SK-N-SH treated with all-trans-retinoic acid at 6 μM for 48 hours (cell line): ENCODE measurements around the gene USP26.

Source experiments
- ATAC-seq: fragments of 200-7000 bp; cut with Tn5 transposase; 3 replicates; pipeline ENCODE4 v1.9.1; 2020; ENCODE audit warnings: mild to moderate bottlenecking, moderate library complexity
- ARNTL ChIP-seq: fragments of 450-650 bp; formaldehyde crosslinking; IDR thresholded peaks from 2 replicates; pipeline ENCODE4 v1.5.0; 2020; ENCODE audit warnings: low read depth, mild to moderate bottlenecking, moderate library complexity, borderline replicate concordance
- BACH2 ChIP-seq: fragments of 250-450 bp; sonication (Bioruptor Pico); IDR thresholded peaks from 2 replicates; pipeline ENCODE4 v1.9.0; 2021; ENCODE audit warnings: mild to moderate bottlenecking, borderline replicate concordance
- CSDC2 ChIP-seq: fragments of 250-450 bp; sonication (Bioruptor Pico); IDR thresholded peaks from 2 replicates; pipeline ENCODE4 v1.5.0; 2020; ENCODE audit warnings: mild to moderate bottlenecking, moderate library complexity
- ESRRG ChIP-seq: fragments of 250-450 bp; sonication (Bioruptor Pico); IDR thresholded peaks from 2 replicates; pipeline ENCODE4 v1.6.1; 2021; ENCODE audit warnings: mild to moderate bottlenecking
- GLIS3 ChIP-seq: fragments of 250-450 bp; sonication (Bioruptor Pico); IDR thresholded peaks from 2 replicates; pipeline ENCODE4 v1.5.0; 2020; ENCODE audit warnings: mild to moderate bottlenecking, moderate library complexity
- ISL1 ChIP-seq: fragments of 250-450 bp; sonication (Bioruptor Pico); IDR thresholded peaks from 2 replicates; pipeline ENCODE4 v2.1.2; 2022; ENCODE audit warnings: mild to moderate bottlenecking, moderate library complexity
- OSR1 ChIP-seq: fragments of 250-450 bp; sonication (Bioruptor Pico); IDR thresholded peaks from 2 replicates; pipeline ENCODE4 v1.8.0; 2022; ENCODE audit warnings: moderate library complexity, mild to moderate bottlenecking, inconsistent platforms
- PPARA ChIP-seq: fragments of 250-450 bp; sonication (Bioruptor Pico); IDR thresholded peaks from 2 replicates; pipeline ENCODE4 v1.5.0; 2020; ENCODE audit warnings: mild to moderate bottlenecking, borderline replicate concordance
- RARB ChIP-seq: fragments of 250-450 bp; sonication (Bioruptor Pico); IDR thresholded peaks from 2 replicates; pipeline ENCODE4 v1.8.0; 2021; ENCODE audit warnings: mild to moderate bottlenecking, moderate library complexity
- SNAI2 ChIP-seq: fragments of 250-450 bp; sonication (Bioruptor Pico); IDR thresholded peaks from 2 replicates; pipeline ENCODE4 v1.5.0; 2020; ENCODE audit warnings: mild to moderate bottlenecking, moderate library complexity
- TCF4 ChIP-seq: fragments of 250-450 bp; sonication (Bioruptor Pico); IDR thresholded peaks from 2 replicates; pipeline ENCODE4 v1.8.0; 2021; ENCODE audit warnings: mild to moderate bottlenecking, moderate library complexity, borderline replicate concordance
- TOX ChIP-seq: fragments of 250-450 bp; sonication (Bioruptor Pico); IDR thresholded peaks from 2 replicates; pipeline ENCODE4 v1.8.0; 2021; ENCODE audit warnings: mild to moderate bottlenecking, moderate library complexity, borderline replicate concordance
- ZC3H10 ChIP-seq: fragments of 250-450 bp; sonication (Bioruptor Pico); IDR thresholded peaks from 2 replicates; pipeline ENCODE4 v1.5.1; 2021; ENCODE audit warnings: mild to moderate bottlenecking, moderate library complexity
- ZFP3 ChIP-seq: fragments of 250-450 bp; sonication (Bioruptor Pico); IDR thresholded peaks from 2 replicates; pipeline ENCODE4 v1.5.0; 2020; ENCODE audit warnings: mild to moderate bottlenecking, moderate library complexity
- ZFP30 ChIP-seq: fragments of 450-650 bp; formaldehyde crosslinking; IDR thresholded peaks from 2 replicates; pipeline ENCODE4 v1.5.0; 2022; ENCODE audit warnings: mild to moderate bottlenecking, moderate library complexity
- ZNF565 ChIP-seq: fragments of 450-650 bp; formaldehyde crosslinking; conservative IDR thresholded peaks from 2 replicates; pipeline ENCODE4 v1.5.0; 2020; ENCODE audit warnings: low read depth, mild to moderate bottlenecking, moderate library complexity
- ZNF70 ChIP-seq: fragments of 450-650 bp; formaldehyde crosslinking; IDR thresholded peaks from 2 replicates; pipeline ENCODE4 v1.5.0; 2020; ENCODE audit warnings: mild to moderate bottlenecking, moderate library complexity
- ZNF8 ChIP-seq: fragments of 450-650 bp; formaldehyde crosslinking; IDR thresholded peaks from 2 replicates; pipeline ENCODE4 v1.5.0; 2020; ENCODE audit warnings: mild to moderate bottlenecking, moderate library complexity
- TF ChIP-seq, protein P1 (sequence below): fragments of 250-450 bp; sonication (Bioruptor Pico); IDR thresholded peaks from 2 replicates; pipeline ENCODE4 v1.8.0; 2021; ENCODE audit warnings: low read depth, mild to moderate bottlenecking, moderate library complexity, borderline replicate concordance
- TF ChIP-seq, protein P2 (sequence below): fragments of 250-450 bp; sonication (Bioruptor Pico); IDR thresholded peaks from 2 replicates; pipeline ENCODE4 v1.8.0; 2020; ENCODE audit warnings: mild to moderate bottlenecking, moderate library complexity, borderline replicate concordance
- TF ChIP-seq, protein P3 (sequence below): fragments of 250-450 bp; sonication (Bioruptor Pico); IDR thresholded peaks from 2 replicates; pipeline ENCODE4 v1.5.1; 2020; ENCODE audit warnings: low read depth, mild to moderate bottlenecking, moderate library complexity
- TF ChIP-seq, protein P4 (sequence below): fragments of 250-450 bp; sonication (Bioruptor Pico); IDR thresholded peaks from 2 replicates; pipeline ENCODE4 v1.5.1; 2021; ENCODE audit warnings: mild to moderate bottlenecking, moderate library complexity
- TF ChIP-seq, protein P5 (sequence below): fragments of 250-450 bp; sonication (Bioruptor Pico); IDR thresholded peaks from 2 replicates; pipeline ENCODE4 v1.5.0; 2020; ENCODE audit warnings: mild to moderate bottlenecking, moderate library complexity

USP26 gene

DNA sequence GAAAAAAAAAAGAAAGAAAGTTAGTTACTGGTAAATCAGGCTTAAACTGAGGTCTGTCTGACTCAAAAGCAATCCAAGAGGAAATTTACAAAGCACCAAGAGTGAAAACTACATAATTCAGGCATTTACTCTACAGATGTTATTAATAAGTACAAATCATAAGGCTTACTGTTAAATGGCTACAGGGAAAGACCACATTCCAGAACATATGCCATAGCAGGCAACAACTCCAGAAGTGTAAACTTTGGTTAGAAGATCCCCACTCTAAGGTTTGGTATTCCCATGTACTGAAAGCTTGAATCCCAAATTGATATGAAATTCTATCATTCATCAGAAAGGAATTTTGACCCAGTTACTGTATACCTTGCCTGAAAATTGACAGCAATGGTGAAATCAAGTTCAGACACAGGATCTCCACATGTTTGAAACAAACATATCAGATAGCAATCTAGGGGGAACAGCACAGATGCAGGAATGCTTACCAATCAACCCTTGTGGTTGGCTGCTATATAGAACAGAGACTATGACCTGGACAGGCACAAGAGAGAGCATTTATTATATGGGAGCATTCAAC is 6.6 kb downstream of the USP26 start:
- TF ChIP-seq, protein P1, sequence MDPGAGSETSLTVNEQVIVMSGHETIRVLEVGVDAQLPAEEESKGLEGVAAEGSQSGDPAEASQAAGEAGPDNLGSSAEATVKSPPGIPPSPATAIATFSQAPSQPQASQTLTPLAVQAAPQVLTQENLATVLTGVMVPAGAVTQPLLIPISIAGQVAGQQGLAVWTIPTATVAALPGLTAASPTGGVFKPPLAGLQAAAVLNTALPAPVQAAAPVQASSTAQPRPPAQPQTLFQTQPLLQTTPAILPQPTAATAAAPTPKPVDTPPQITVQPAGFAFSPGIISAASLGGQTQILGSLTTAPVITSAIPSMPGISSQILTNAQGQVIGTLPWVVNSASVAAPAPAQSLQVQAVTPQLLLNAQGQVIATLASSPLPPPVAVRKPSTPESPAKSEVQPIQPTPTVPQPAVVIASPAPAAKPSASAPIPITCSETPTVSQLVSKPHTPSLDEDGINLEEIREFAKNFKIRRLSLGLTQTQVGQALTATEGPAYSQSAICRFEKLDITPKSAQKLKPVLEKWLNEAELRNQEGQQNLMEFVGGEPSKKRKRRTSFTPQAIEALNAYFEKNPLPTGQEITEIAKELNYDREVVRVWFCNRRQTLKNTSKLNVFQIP (CRISPR knock-in tag), result no peak
- no peak for TF ChIP-seq ZNF70 (CRISPR knock-in tag)
- no peak for TF ChIP-seq OSR1
- TF ChIP-seq ISL1, result no peak
- TF ChIP-seq PPARA (CRISPR knock-in tag), result no peak
- TF ChIP-seq ZFP3 (CRISPR knock-in tag), result no peak
- TF ChIP-seq RARB (CRISPR knock-in tag), result no peak
- no peak for TF ChIP-seq CSDC2 (CRISPR knock-in tag)
- no peak for TF ChIP-seq ZC3H10
- TF ChIP-seq ARNTL, result no peak
- no peak for TF ChIP-seq BACH2 (CRISPR knock-in tag)
- TF ChIP-seq, protein P2, sequence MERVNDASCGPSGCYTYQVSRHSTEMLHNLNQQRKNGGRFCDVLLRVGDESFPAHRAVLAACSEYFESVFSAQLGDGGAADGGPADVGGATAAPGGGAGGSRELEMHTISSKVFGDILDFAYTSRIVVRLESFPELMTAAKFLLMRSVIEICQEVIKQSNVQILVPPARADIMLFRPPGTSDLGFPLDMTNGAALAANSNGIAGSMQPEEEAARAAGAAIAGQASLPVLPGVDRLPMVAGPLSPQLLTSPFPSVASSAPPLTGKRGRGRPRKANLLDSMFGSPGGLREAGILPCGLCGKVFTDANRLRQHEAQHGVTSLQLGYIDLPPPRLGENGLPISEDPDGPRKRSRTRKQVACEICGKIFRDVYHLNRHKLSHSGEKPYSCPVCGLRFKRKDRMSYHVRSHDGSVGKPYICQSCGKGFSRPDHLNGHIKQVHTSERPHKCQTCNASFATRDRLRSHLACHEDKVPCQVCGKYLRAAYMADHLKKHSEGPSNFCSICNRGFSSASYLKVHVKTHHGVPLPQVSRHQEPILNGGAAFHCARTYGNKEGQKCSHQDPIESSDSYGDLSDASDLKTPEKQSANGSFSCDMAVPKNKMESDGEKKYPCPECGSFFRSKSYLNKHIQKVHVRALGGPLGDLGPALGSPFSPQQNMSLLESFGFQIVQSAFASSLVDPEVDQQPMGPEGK, result no peak
- TF ChIP-seq SNAI2 (CRISPR knock-in tag), result no peak
- TF ChIP-seq, protein P3, sequence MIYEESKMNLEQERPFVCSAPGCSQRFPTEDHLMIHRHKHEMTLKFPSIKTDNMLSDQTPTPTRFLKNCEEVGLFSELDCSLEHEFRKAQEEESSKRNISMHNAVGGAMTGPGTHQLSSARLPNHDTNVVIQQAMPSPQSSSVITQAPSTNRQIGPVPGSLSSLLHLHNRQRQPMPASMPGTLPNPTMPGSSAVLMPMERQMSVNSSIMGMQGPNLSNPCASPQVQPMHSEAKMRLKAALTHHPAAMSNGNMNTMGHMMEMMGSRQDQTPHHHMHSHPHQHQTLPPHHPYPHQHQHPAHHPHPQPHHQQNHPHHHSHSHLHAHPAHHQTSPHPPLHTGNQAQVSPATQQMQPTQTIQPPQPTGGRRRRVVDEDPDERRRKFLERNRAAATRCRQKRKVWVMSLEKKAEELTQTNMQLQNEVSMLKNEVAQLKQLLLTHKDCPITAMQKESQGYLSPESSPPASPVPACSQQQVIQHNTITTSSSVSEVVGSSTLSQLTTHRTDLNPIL (CRISPR knock-in tag), result no peak
- no peak for TF ChIP-seq ZNF565 (CRISPR knock-in tag)
- no peak for TF ChIP-seq ZNF8 (CRISPR knock-in tag)
- TF ChIP-seq, protein P4, sequence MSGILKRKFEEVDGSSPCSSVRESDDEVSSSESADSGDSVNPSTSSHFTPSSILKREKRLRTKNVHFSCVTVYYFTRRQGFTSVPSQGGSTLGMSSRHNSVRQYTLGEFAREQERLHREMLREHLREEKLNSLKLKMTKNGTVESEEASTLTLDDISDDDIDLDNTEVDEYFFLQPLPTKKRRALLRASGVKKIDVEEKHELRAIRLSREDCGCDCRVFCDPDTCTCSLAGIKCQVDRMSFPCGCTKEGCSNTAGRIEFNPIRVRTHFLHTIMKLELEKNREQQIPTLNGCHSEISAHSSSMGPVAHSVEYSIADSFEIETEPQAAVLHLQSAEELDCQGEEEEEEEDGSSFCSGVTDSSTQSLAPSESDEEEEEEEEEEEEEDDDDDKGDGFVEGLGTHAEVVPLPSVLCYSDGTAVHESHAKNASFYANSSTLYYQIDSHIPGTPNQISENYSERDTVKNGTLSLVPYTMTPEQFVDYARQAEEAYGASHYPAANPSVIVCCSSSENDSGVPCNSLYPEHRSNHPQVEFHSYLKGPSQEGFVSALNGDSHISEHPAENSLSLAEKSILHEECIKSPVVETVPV (CRISPR knock-in tag), result no peak
- no peak for TF ChIP-seq ZFP30
- no peak for TF ChIP-seq TCF4 (CRISPR knock-in tag)
- TF ChIP-seq GLIS3, result no peak
- ATAC-seq, result no peak

DNA sequence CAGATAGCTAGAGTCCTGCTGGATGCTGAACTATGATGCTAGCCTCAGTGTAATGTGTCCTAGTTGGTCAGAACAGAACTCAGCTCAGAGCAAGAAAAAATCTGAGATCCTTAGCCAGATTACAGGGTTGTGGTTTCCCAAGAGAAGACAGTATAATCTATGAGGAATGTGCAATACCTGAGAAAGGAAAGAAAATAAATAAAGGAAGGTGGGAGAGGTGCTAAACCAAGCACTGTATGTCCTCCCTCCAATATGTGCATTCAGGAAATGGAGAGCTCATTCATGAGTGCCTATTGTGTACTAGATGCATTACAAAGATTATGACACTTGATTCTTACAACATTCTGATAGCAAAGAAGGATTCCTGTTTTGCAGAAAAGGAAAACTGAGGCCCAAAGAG is 7.5 kb downstream of the USP26 start:
- no peak for TF ChIP-seq SNAI2 (CRISPR knock-in tag)
- TF ChIP-seq, protein P3 (CRISPR knock-in tag), result no peak
- TF ChIP-seq TCF4 (CRISPR knock-in tag), result no peak
- TF ChIP-seq, protein P5, sequence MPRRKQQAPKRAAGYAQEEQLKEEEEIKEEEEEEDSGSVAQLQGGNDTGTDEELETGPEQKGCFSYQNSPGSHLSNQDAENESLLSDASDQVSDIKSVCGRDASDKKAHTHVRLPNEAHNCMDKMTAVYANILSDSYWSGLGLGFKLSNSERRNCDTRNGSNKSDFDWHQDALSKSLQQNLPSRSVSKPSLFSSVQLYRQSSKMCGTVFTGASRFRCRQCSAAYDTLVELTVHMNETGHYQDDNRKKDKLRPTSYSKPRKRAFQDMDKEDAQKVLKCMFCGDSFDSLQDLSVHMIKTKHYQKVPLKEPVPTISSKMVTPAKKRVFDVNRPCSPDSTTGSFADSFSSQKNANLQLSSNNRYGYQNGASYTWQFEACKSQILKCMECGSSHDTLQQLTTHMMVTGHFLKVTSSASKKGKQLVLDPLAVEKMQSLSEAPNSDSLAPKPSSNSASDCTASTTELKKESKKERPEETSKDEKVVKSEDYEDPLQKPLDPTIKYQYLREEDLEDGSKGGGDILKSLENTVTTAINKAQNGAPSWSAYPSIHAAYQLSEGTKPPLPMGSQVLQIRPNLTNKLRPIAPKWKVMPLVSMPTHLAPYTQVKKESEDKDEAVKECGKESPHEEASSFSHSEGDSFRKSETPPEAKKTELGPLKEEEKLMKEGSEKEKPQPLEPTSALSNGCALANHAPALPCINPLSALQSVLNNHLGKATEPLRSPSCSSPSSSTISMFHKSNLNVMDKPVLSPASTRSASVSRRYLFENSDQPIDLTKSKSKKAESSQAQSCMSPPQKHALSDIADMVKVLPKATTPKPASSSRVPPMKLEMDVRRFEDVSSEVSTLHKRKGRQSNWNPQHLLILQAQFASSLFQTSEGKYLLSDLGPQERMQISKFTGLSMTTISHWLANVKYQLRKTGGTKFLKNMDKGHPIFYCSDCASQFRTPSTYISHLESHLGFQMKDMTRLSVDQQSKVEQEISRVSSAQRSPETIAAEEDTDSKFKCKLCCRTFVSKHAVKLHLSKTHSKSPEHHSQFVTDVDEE (CRISPR knock-in tag), result no peak
- TF ChIP-seq OSR1, result no peak
- TF ChIP-seq CSDC2 (CRISPR knock-in tag), result no peak
- TF ChIP-seq, protein P2, result no peak
- TF ChIP-seq ESRRG (CRISPR knock-in tag), result no peak
- no peak for TF ChIP-seq ZC3H10
- no peak for TF ChIP-seq TOX (CRISPR knock-in tag)
- TF ChIP-seq RARB (CRISPR knock-in tag), result no peak
- no peak for TF ChIP-seq ARNTL
- TF ChIP-seq, protein P4 (CRISPR knock-in tag), result no peak
- TF ChIP-seq, protein P1 (CRISPR knock-in tag), result no peak
- TF ChIP-seq ZNF565 (CRISPR knock-in tag), result no peak
- TF ChIP-seq ZFP3 (CRISPR knock-in tag), result no peak
- no peak for TF ChIP-seq GLIS3
- no peak for TF ChIP-seq ZNF8 (CRISPR knock-in tag)
- no peak for ATAC-seq
